Measurements from ENCODE around the gene IRX3.

DNA sequence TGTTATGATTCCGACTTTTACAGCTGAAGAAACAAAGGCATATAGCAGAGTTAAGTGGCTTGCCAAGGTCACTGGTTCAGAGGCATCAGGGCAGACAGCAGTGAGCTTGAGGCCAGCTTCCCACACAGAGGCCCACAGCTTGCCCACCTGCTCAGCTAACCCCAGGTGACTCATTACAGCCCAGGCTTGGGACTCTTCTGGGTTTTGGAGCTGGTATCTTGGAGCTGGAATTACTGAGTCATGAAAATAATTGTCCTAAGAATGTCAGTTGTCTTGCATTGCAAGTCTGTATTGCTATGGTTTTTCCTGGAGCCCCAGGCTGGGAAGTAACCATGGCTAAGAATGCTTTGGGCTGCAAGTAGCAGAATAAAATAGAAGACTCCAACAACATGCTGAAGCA is 32.4 kb upstream of the IRX3 start:
- TF ChIP-seq, protein P1, sequence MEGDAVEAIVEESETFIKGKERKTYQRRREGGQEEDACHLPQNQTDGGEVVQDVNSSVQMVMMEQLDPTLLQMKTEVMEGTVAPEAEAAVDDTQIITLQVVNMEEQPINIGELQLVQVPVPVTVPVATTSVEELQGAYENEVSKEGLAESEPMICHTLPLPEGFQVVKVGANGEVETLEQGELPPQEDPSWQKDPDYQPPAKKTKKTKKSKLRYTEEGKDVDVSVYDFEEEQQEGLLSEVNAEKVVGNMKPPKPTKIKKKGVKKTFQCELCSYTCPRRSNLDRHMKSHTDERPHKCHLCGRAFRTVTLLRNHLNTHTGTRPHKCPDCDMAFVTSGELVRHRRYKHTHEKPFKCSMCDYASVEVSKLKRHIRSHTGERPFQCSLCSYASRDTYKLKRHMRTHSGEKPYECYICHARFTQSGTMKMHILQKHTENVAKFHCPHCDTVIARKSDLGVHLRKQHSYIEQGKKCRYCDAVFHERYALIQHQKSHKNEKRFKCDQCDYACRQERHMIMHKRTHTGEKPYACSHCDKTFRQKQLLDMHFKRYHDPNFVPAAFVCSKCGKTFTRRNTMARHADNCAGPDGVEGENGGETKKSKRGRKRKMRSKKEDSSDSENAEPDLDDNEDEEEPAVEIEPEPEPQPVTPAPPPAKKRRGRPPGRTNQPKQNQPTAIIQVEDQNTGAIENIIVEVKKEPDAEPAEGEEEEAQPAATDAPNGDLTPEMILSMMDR (IDR thresholded peaks at IDR 0.05) = no peak
- TF ChIP-seq POLR2A (IDR thresholded peaks at IDR 0.05) = no peak

Measured in lower leg skin (tissue), 3 donors.